Measurements from ENCODE around the gene TMUB2.

DNA sequence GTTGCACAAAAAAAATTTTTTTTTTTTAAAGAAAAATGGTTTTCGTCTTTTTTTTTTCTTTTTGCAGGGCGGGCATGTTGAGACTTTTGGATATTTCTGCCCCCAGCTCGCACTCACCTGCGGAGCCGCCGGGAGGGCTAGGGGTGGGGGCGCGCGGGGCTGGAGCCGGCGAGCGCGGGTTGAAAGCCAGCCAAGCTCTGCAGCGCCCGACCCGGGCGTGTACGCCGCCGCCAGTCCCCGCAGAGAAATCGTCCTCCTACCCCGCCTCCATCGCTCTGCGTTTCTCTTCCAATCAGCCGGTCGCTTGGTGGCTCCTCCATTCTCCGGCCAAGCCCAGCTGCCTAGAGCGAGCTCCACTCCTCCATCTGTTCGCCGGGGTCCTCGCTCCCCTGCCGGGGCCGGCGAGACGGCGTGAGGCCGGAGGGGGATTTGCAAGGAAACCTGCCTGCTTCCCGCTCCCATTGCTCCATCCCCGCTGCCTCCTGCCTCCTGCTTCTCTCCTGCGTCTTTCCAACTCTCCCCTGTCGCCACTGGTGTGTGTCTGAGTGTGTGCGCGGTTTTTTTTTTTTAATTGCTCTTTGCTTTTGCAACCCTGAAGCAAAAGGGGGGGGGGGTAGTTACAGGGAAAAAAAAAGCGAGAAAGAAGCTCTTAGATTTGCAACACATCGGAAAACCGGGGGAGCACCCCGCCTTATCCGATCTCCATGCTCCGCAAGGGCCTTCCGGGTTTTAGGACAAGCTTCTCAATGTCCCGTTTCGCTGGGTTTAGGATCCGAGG, 34.5 kb downstream of the TMUB2 start:
- no peak; the same call in 1 of the 2 replicates for TF ChIP-seq CTCF (conservative IDR thresholded peaks at IDR 0.05; ENCODE audit: low read length)
- no peak for TF ChIP-seq EZH2phosphoT487 (IDR thresholded peaks at IDR 0.05; ENCODE audit: borderline replicate concordance)

All from Loucy (cell line).